Neural cell (in vitro differentiated cells): Measurements from ENCODE around the gene WNK2.

Experiments used
- CTCF ChIP-seq: fragments of 450-650 bp; IDR thresholded peaks from 2 replicates; pipeline ENCODE4 v1.5.1; 2014; ENCODE audit warnings: antibody characterized with exemption, mild to moderate bottlenecking, moderate library complexity; ENCODE audit not compliant: poor library complexity, severe bottlenecking
- EP300 ChIP-seq: fragments of 450-650 bp; conservative IDR thresholded peaks from 2 replicates; pipeline ENCODE4 v1.6.1; 2014; ENCODE audit warnings: antibody characterized with exemption, mild to moderate bottlenecking, moderate library complexity; ENCODE audit not compliant: poor library complexity, severe bottlenecking
- EZH2 ChIP-seq: fragments of 200-600, 300-800 bp; shearing (Covaris generic), sonication (generic); IDR thresholded peaks from 2 replicates; pipeline ENCODE4 v1.6.1; 2014; ENCODE audit warnings: antibody characterized with exemption, low read length, borderline replicate concordance, mild to moderate bottlenecking; ENCODE audit not compliant: insufficient read depth, poor library complexity, severe bottlenecking
- TAF1 ChIP-seq: IDR thresholded peaks from 2 replicates; pipeline ENCODE4 v1.6.1; 2012; ENCODE audit warnings: low read depth

GRCh38 chr9:93231121-93231694 is 47.3 kb downstream of the WNK2 start:
- TF ChIP-seq CTCF (no peak), EZH2 (no peak), EP300 (no peak), TAF1 (no peak)
